Progenitor cell of endocrine pancreas (in vitro differentiated cells): ENCODE measurements around the gene TMEM115. TPM values are rescaled to one million over a fixed set of nuclear protein-coding genes. Genes with fewer than 3 reads are reported as not detected.
A peak's percentile ranks its signal among the peaks of the same experiment; 100 is the strongest.

Experiments
- DNase-seq: peaks from one replicate; pipeline ENCODE4 v3.0.0; 2021; ENCODE audit warnings: low spot score; ENCODE audit not compliant: unreplicated experiment
- H3K27ac Mint-ChIP-seq: 2 replicates; pipeline ENCODE4 v1.8.0; 2021; ENCODE audit warnings: mild to moderate bottlenecking, moderate library complexity, mixed read lengths
- H3K27me3 Mint-ChIP-seq: 2 replicates; pipeline ENCODE4 v1.8.0; 2021; ENCODE audit warnings: mixed read lengths
- H3K36me3 Mint-ChIP-seq: 2 replicates; pipeline ENCODE4 v1.8.0; 2022; ENCODE audit warnings: mixed read lengths; ENCODE audit not compliant: insufficient read depth
- H3K4me1 Mint-ChIP-seq: 2 replicates; pipeline ENCODE4 v1.8.0; 2021; ENCODE audit warnings: low read depth, mixed read lengths
- H3K4me3 Mint-ChIP-seq: 2 replicates; pipeline ENCODE4 v1.8.0; 2021; ENCODE audit warnings: low read depth, mild to moderate bottlenecking, moderate library complexity, mixed read lengths
- H3K9me3 Mint-ChIP-seq: 2 replicates; pipeline ENCODE4 v1.8.0; 2021; ENCODE audit warnings: low read depth, mixed read lengths
- CTCF ChIP-seq: fragments of 200-600 bp; sonication (generic); IDR thresholded peaks from one replicate; pipeline ENCODE4 v1.5.0; 2021; ENCODE audit warnings: antibody characterized with exemption, mild to moderate bottlenecking; ENCODE audit not compliant: unreplicated experiment
- total RNA-seq: library from RNA; stranded (reverse); gene quantifications from 2 replicates; pipeline ENCODE4 v1.2.1, GENCODE V29; 2021

The TMEM115 gene
- total RNA-seq, 1 donor from 2014 or later, result 33.0 TPM

- Mint-ChIP-seq H3K4me1 (peaks cover 8% of the 10 kb centered on the region), H3K36me3 (peaks cover 3% of the 10 kb centered on the region), H3K27me3 (peaks cover 51% of the 10 kb centered on the region), H3K9me3 (no peaks in the 10 kb centered on the region), H3K27ac (no peak overlapping the region), H3K4me3 (no peak overlapping the region)
- TF ChIP-seq CTCF, result no peak
- DNase-seq, result no peak
Observed at GRCh38 chr3:50345008-50345407, 14.3 kb downstream of the TMEM115 start.

GRCh38 chr3:50342813-50343633, 16.3 kb downstream of the TMEM115 start:
- Mint-ChIP-seq H3K27me3 (peaks cover 66% of the 10 kb centered on the region), H3K36me3 (no peaks in the 10 kb centered on the region), H3K4me1 (peaks cover 10% of the 10 kb centered on the region), H3K9me3 (no peaks in the 10 kb centered on the region), H3K27ac (no peak overlapping the region), H3K4me3 (no peak overlapping the region)
- TF ChIP-seq CTCF, result peak; percentile 16
- DNase-seq, result no peak

GRCh38 chr3:50341996-50342650, 17.2 kb downstream of the TMEM115 start:
- no peak overlapping the region for H3K4me3 Mint-ChIP-seq
- no peaks in the 10 kb centered on the region for H3K9me3 Mint-ChIP-seq
- H3K27me3 Mint-ChIP-seq, result peaks cover 66% of the 10 kb centered on the region

GRCh38 chr3:50341537-50341936, 17.8 kb downstream of the TMEM115 start:
- no peak for TF ChIP-seq CTCF
- peaks cover 9% of the 10 kb centered on the region for H3K4me1 Mint-ChIP-seq
- DNase-seq, result no peak
- no peaks in the 10 kb centered on the region for H3K9me3 Mint-ChIP-seq
- peaks cover 65% of the 10 kb centered on the region for H3K27me3 Mint-ChIP-seq
- H3K27ac Mint-ChIP-seq, result no peak overlapping the region
- no peak overlapping the region for H3K4me3 Mint-ChIP-seq
- no peaks in the 10 kb centered on the region for H3K36me3 Mint-ChIP-seq

More at GRCh38 chr3:50341996-50342650, 17.2 kb downstream of the TMEM115 start:
- Mint-ChIP-seq H3K36me3 (no peaks in the 10 kb centered on the region), H3K27ac (no peak overlapping the region), H3K4me1 (peaks cover 7% of the 10 kb centered on the region)
- TF ChIP-seq CTCF, result no peak
- DNase-seq, result no peak

- Mint-ChIP-seq H3K27ac (no peak within 1 kb of the TSS), H3K4me3 (peak within 1 kb of the TSS; percentile 93), H3K9me3 (no peaks in the 10 kb centered on the region), H3K36me3 (no peaks in the 10 kb centered on the region), H3K4me1 (peaks cover 15% of the 10 kb centered on the region), H3K27me3 (peaks cover 59% of the 10 kb centered on the region)
- DNase-seq, result no peak
- no peak for TF ChIP-seq CTCF
Observed at GRCh38 chr3:50340448-50341329, 18.6 kb downstream of the TMEM115 start, which contains the start of gene RASSF1. Gene RASSF1 (minus strand): TSS chr3:50340836. CDS start chr3:50340805, 31 bp downstream.
